ENCODE measurements around the gene MOB1A.
"Not testable (repeated sequence)": the region's sequence is repeated elsewhere in the genome, so short reads cannot be mapped to it uniquely, and the experiment has no call there.

MOB1A gene

DNA sequence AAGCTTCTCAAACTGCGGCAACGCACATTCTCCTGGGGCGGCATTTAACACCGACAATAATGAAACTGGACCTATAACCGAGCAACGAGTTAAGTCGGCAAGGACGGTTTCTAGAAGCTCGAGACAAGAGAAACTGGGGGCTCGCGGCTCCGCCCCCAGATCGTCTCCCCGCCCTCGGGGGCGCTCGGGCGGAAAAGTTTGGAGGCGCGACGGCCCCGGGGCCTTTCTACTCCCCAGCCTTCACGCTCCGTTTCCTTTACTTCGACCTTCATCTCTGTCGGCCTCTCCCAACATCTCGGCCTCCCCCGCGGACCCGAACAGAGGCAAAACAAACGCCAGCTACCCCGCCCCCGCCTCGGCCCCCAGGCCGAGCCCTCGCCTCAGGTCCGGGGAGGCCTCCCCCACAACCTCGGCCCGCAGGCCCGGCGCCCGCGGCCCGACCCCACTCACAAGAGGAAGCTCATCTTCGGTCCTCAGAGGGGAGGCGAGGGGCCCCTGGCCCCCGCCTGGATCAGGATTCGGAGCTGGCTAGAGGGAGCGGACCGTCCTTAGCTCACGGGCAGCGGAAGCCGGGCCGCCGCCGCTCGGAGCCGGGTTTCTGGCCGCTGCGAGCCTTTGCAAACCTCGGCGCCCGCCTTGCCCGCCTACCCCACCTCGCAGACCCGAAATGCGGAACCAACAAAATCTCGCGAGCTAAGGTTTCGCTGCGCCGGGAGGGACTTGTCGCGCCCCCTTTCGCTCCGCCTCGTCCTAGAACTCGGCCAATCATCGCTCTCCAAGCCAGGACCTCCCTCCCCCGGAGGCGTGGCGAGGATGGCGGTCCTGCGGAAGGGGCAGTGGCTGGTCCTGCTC, at the start of gene MOB1A:
Gene MOB1A (minus strand): TSS at position 669 of the 852 bp plus-strand sequence. CDS start 205 bp downstream, at position 464.
- DNase-seq: peak; percentile 99

GRCh38 chr2:74227646-74228045, 49.0 kb upstream of the MOB1A start:
- DNase-seq: no peak

DNA sequence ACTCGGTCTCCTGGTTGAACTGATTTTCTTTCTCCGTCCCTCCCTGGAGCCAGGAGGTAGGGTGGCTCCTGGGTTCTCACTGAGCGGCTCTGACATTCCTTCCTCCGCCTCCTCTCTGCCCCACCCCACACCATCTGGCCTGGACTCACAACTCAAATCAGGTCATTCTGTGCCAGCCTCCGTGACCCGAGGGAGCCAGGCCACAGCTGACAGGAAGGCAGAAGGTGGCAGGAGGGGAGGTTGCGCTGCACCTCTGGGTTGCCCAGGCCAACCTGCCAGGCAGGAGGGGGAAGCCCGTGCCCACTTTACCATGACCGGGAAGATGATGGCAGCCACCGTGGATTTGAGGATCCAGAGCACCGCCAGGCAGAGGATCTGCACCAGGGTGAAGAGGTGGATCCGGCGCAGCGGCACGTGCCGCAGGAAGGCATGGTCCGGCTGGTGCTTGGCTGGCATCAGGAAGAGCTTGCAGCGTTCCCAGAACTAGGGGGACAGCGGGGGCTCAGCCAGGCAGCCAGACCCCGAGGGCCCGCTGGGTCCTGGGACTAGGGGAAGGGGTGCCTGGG, 48.1 kb upstream of the MOB1A start:
- DNase-seq: no peak

GRCh38 chr2:74225698-74226459, 47.2 kb upstream of the MOB1A start:
- DNase-seq: no peak

DNA sequence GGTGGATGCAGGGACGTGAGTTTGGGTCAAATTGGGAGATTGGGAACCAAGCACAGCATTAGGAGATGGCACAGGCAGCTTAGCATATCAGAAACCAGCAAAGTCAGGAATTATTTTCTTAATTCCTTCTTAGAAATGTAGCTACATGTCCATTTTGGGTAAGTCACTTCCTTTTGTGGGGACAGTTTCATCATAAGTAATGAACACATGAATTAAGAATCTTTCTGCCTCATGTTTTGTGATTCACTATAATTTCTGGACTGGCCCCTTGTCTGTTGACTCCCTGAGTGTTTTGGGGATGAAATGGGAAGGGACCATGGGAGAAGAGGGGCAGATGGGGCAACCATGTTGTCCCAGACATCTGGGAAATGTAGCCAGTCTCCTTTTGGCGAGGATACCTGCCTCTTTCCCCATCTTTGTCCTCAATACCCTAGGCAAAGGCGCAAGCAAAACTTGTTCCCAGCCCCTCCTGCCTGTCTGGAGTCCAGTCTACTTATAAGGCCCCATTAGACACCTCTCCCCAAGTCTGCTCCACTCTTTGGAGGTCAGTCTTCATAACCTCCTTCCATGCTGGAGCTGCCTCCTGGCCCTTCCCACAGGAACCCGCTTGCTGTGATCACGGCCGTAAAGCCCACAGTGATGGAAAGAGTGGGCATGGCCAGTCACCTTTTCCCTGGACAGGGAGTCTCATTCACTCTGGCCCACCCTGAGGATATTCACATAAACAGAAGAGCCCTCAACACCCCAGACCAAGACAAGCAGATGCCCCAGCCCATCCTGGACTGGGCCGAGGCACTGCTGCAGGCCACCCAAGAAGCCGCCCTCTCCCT, 45.5 kb upstream of the MOB1A start:
- DNase-seq: no peak

DNA sequence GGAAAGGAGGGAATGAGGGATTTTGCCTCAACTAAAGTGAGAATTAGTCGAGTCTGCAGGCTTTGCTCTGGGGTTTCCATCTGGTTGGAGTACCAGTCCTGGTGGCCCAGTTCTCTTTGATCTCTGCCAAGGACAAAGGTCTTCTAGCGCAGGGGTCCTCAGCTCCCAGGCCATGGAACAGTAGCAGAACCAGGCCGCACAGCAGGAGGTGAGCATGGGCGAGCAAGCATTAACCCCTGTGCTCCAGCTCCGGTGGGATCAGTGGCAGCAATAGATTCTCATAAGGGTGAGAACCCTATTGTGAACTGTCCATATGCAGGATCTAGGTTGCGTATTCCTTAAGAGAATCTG, 43.6 kb upstream of the MOB1A start:
- DNase-seq: no peak

GRCh38 chr2:74221604-74222299, 43.1 kb upstream of the MOB1A start:
- no peak for DNase-seq

DNA sequence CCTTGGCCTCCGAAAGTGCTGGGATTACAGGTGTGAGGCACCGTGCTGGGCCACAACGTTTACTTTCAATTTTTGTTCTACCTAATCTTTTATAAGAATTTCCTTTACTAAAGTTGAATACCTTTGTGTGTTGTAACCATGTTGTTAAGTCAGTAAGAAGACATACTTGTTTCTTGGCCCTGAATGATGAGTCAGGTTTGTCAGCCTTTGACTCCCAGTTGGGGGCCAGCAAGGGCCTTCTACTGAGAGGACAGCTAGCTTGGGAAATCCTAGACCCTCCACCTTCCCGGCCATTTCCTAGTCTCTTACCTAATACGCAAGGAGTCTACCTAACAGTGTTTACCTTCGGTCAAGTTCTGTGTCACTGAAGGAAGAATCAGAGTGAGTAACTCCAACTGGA, 42.4 kb upstream of the MOB1A start:
- no peak for DNase-seq

GRCh38 chr2:74219846-74220486, 41.3 kb upstream of the MOB1A start:
- no peak for DNase-seq

- DNase-seq: no peak
These were observed 38.0 kb upstream of the MOB1A start for GRCh38 chr2:74216642-74217041.

- not testable (repeated sequence) for DNase-seq
These were observed 37.1 kb upstream of the MOB1A start for GRCh38 chr2:74215771-74216170.

GRCh38 chr2:74212702-74213410, 34.2 kb upstream of the MOB1A start:
- no peak for DNase-seq

DNA sequence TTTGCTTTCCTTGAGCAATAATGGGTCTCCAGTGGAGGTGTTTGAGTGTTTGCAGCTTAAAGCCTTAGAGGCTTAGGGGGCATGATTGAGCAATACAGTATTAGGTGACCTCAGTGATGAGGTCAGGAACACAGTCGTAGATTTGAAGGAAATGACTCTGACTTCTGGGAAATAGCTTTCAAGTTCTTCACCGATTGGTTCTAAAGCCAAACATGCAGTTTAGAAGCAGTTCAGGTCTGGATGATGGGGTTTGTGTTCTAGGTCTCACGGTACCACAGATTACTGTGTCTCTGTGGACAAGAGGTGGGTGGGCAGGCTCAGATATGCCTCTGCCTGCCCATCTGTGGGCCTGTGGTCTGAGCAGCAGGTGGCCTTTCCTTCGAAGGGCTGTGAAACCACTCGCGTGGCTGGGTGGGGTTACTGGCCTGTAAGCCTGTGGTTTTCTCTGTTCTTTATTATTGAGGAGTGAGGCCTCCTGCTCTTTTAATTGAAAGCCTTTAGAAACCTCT, 27.6 kb upstream of the MOB1A start:
- peak; percentile 47 for DNase-seq

- DNase-seq: peak; percentile 31
These were observed 26.9 kb upstream of the MOB1A start for GRCh38 chr2:74205596-74205995.

DNA sequence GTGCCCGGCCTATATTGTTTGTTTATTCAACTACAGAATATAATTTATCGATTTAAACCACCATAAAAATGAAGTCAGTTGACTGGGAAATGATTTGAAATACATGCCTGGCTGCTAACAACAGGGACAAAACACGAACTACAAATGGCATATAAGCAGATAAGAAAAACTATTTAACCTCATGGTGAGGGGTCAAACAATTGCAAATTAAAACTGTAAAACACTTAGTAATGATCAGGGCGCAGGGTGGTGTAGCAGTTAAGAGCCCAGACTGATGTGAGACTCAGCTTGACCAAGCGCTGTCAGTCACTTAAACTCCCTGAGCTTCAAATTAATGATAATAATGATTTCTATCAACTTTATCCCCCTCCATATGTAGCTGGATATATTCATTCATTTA, 26.4 kb upstream of the MOB1A start:
- DNase-seq: no peak

- DNase-seq: no peak
These were observed 25.8 kb upstream of the MOB1A start for GRCh38 chr2:74204436-74204835.

- DNase-seq: no peak
These were observed 22.9 kb upstream of the MOB1A start for GRCh38 chr2:74201596-74201995.

- no peak for DNase-seq
These were observed 22.5 kb upstream of the MOB1A start for GRCh38 chr2:74201196-74201595.

- DNase-seq: peak; percentile 44
These were observed 21.2 kb upstream of the MOB1A start for GRCh38 chr2:74199871-74200305.

DNA sequence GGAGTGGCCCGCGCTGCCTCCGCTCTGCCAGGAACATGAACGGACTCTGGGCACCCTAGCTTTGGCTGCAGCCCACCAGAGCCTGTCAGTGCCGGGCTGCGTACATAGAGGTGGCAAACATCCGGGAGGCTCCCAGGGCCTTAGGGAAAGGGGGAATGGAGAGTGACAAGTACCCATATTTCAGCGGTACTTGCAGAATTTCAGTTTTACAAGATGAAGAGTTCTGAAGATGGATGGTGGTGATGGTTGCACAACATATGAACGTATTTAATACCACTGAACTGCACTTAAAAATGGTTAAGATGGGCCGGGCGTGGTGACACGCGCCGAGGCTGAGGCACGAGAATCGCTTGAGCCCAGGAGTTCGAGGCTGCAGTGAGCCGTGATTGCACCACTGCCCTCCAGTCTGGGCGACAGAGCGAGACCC, 20.6 kb upstream of the MOB1A start:
- peak; percentile 29 for DNase-seq
